GM13976 (cell line): Measurements from ENCODE around the gene TMEM59.
"Not testable (repeated sequence)": the region's sequence is repeated elsewhere in the genome, so short reads cannot be mapped to it uniquely, and the experiment has no call there.

ENCODE experiments used
- DNase-seq: peaks from one replicate; pipeline ENCODE4 v3.0.0; 2012; ENCODE audit warnings: low spot score
- in situ Hi-C: fragments of 300-500 bp; cut with MboI; formaldehyde crosslinking; loops from one replicate; pipeline ENCODE4 v1.12.0; 2022; ENCODE audit warnings: low sequenced_read_pairs, mixed read lengths, inconsistent platforms; ENCODE audit not compliant: unreplicated experiment
- TF ChIP-seq, protein P1 (sequence below): IDR thresholded peaks from 2 replicates; pipeline ENCODE4 v1.5.1; 2012; ENCODE audit warnings: borderline replicate concordance, mild to moderate bottlenecking; ENCODE audit not compliant: insufficient read depth; ENCODE audit errors: extremely low read depth, missing control alignments, control extremely low read depth

Gene TMEM59

DNA sequence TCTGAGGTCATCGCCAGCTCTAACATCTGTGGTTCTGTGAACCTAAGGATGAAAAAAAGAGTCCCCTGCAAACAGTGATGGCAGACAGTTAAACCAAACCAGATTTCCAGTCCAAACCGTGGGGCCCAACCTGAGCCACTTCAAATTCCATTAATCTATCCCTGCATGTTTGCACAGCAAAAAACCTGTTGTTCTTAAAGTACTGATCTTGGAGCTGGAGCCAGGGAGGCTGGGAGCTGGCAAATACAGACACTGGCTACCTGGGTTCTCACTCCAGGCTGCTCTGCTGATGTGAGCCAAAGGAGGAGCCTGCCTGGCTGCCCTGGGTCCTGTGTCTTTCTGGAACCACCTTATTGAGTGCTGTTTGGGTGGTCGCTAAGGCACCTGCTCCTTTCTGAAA is 51.4 kb downstream of the TMEM59 start:
- in situ Hi-C loops, result no loop called here
- no peak for DNase-seq
- TF ChIP-seq, protein P1, sequence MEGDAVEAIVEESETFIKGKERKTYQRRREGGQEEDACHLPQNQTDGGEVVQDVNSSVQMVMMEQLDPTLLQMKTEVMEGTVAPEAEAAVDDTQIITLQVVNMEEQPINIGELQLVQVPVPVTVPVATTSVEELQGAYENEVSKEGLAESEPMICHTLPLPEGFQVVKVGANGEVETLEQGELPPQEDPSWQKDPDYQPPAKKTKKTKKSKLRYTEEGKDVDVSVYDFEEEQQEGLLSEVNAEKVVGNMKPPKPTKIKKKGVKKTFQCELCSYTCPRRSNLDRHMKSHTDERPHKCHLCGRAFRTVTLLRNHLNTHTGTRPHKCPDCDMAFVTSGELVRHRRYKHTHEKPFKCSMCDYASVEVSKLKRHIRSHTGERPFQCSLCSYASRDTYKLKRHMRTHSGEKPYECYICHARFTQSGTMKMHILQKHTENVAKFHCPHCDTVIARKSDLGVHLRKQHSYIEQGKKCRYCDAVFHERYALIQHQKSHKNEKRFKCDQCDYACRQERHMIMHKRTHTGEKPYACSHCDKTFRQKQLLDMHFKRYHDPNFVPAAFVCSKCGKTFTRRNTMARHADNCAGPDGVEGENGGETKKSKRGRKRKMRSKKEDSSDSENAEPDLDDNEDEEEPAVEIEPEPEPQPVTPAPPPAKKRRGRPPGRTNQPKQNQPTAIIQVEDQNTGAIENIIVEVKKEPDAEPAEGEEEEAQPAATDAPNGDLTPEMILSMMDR, result no peak

DNA sequence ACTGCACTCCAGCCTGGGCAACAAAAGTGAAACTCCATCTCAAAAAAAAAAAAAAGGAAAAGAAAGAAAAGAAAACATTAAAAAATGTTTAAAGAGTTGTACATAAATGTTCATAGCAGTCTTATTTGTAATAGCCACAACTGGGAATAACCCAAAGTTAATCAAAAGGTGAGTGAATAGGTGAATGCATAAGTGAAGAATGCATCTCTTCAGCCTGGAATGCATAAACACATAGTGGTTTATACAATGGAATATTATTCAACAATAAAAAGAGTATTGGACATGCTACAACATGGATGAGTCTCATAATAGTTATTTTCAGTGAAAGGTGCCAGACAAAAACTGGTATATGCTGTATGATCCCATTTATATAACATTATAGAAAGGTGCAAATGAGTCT is 53.1 kb downstream of the TMEM59 start:
- TF ChIP-seq, protein P1, result no peak
- no peak for DNase-seq
- in situ Hi-C loops, result no loop called here

DNA sequence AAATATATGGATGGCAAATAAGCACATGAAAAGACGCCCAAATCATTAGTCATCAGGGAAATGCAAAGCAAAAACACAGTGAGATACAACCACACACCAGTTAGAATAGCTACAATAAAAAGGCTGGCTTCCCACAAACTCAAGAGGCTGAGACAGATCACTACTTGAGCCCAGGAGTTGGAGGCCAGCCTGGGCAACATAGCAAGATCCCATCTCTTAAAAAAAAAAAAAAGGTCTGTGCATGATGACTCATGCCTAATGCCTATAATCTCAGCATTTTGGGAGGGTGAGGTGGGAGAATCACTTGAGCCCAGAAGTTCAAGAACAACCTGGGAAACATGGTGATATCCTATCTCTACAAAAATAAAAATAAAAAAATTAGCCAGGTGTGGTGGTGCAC is 54.8 kb downstream of the TMEM59 start:
- in situ Hi-C loops, result no loop called here

DNA sequence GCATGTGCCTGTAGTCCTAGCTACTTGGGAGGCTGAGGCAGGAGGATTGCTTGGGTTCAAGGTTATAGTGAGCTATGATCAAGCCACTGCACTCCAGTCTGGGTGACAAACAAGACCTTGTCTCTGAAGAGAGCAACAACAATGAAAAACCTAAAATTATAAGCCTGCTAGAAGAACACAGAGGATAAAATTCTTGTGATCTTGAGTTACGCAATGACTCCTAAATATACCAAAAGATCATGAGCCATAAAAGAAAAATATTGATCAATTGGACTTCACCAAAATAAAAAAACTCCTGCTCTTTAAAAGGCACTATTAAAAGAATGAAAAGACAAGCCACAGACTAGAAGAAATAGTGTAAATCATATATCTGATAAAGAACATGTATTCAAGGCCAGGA is 57.3 kb downstream of the TMEM59 start:
- no peak for DNase-seq
- TF ChIP-seq, protein P1, result no peak
- in situ Hi-C loops, result no loop called here

More for the DNA sequence above, 54.8 kb downstream of the TMEM59 start:
- DNase-seq, result no peak
- TF ChIP-seq, protein P1, result no peak

DNA sequence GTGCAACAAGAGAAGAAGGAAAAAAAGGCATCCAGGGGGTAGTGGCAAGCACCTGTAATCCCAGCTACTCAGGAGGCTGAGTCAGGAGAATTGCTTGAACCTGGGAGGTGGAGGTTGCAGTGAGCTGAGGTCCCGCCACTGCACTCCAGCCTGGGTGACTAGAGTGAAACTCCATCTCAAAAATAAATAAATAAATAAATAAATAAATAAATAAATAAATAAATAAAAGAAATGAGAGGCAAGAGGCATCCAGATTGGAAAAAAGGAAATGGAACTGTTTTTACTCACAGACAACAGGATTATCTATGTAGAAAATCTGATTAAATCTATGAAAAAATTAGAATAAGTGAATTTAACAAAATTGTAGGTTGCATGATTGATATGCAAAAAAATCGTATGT is 58.5 kb downstream of the TMEM59 start:
- in situ Hi-C loops, DNase-seq: not testable (repeated sequence)

DNA sequence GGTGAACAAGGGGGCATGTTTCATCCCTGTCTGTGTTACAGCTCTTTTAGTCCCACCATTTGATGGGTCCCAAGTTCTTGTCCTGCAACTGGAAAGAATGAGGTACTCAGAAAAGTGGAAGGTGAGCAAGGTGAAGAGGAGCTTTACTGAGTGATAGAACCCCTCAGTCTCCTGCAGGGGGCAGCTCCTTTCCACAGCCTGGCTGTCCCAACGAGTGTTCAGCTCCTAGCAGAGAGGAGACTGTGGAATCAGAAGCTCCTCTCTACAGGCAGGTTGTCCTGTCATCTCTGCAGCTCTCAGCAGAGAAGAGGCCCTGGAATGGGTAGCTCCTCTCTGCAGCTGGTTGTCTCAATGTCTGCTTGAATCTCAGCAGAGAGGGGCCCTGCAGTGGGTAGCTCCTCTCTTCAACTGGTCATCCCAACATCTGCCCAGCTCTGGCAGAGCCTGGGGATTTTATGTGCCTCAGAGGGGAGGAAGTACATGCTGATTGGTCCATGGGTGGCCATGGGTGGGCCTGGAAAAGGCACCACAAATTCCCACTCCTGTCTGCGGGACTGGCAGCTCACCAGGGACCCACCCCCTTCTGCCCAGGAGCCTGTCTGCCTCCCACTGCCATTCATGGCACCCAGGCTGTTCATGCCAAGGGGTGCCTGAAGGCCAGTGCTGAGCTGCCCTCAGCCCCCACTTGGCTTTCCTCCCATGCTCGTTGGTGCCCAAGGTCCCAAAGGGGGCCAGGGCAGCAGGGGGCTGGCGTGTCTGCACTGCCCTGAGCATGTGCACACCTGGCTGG is 60.7 kb downstream of the TMEM59 start:
- TF ChIP-seq, protein P1, result no peak
- in situ Hi-C loops, result no loop called here
- DNase-seq, result no peak

DNA sequence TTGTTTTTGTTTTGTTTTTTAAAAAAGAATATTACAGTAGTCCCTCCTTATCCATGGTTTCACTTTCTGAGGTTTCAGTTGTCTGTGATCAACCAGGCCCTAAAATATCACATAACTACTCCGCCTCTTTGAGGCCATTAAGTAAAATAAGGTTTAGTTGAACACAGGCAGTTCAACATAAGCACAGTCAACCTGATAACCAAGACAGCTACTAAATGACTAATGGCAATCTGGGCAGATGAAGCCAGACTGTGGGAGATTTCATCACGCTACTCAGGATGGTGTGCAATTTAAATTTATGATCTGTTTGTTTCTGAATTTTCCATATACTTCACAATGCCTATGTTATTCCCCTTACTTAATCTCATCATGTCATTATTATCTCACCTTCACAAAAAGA is 65.1 kb downstream of the TMEM59 start:
- TF ChIP-seq, protein P1, result no peak
- DNase-seq, result no peak
- in situ Hi-C loops, result no loop called here
